Jurkat, Clone E6-1 (cell line): ENCODE data around the gene CRIP3.

Experiments used
- DNase-seq: peaks from one replicate; pipeline ENCODE4 v3.0.0-alpha.2; 2011; ENCODE audit warnings: low read depth, low spot score
- H3K4me3 ChIP-seq: 2 replicates; pipeline ENCODE4 v1.5.1; 2011; ENCODE audit warnings: mild to moderate bottlenecking, low read length, control low read depth, moderate library complexity

The CRIP3 gene

DNA sequence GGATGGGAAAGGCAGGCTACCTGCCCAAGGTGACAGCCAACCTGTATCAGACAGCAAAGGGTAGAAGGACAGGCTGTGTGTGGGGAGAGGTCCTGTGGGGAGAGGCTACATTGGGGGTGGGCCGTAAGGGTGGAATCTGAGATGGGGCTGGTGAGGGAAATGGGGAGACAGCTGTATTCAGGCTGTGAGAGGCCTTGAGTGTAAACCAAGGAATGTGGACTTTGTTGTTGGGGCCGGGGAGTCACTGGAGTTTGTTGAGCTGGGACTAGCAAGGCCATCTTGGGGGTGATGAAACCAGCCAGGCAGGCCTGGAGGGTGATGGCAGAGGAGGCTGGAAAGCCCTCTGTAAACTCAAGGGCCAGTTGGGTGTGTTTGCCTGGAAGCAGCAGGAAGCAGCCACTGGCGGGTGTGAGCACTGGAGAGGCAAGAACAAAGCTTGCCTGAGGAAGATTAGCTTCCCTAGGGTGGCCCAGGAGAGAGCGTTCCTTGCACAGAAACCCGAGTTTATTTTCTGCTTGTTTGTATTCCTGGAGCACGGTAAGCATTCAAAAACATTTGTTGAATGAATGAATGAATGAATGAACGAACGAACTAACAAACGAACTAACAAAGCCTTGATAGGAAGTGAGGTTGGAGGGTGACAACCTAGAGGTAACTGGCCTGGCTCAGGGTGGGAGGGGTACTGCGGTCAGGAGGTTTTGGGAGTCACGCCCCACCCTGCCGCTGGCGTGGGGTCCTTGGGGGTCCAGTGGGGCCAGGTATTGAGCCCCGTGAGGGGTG is 46.4 kb downstream of the CRIP3 start:
- no peak for DNase-seq
- H3K4me3 ChIP-seq = no peak overlapping the region

GRCh38 chr6:43261198-43261597 is 47.4 kb downstream of the CRIP3 start:
- H3K4me3 ChIP-seq = no peak overlapping the region
- no peak for DNase-seq

- DNase-seq = no peak
- H3K4me3 ChIP-seq = no peak overlapping the region
Measured at GRCh38 chr6:43260791-43261190, 47.8 kb downstream of the CRIP3 start.

DNA sequence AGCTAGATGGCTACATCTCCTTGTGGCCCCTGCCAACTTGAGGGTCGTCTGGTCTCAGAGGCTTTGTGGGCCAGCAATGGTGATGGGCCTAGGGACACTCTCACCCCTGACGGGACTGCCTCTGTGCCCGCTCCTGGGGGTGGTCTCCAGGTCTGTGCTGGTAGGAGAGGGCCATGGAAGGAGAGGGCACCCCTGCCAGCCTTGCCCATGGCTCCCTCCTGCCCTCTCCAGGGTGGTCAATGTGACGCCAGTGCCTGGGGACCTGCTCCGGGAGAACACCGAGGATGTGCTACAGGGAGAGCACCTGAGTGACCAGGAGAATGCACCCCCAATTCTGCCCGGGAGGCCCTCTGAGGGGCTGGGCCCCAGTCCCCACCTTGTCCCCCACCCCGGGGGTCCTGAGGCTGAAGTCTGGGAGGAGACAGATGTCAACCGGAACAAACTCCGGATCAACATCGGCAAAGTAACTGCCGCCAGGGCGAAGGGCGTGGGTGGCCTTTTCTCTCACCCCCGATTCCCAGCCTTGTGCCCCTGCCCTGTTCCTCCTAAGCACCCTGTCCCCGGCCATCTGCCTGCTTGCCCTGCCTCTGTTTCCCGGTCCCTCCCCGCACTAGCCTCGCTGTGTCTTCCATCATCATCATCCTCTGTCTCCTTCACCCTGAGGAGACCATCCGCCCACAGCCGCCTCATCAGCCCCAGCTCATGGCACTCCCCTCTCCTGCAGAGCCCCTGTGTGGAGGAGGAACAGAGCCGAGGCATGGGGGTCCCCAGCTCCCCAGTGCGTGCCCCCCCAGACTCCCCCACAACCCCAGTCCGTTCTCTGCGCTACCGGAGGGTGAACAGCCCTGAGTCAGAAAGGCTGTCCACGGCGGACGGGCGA is 49.6 kb downstream of the CRIP3 start:
- DNase-seq = no peak
- H3K4me3 ChIP-seq = no peak overlapping the region

- H3K4me3 ChIP-seq = no peak overlapping the region
- DNase-seq = no peak
Measured at GRCh38 chr6:43258180-43258579, 50.4 kb downstream of the CRIP3 start.

DNA sequence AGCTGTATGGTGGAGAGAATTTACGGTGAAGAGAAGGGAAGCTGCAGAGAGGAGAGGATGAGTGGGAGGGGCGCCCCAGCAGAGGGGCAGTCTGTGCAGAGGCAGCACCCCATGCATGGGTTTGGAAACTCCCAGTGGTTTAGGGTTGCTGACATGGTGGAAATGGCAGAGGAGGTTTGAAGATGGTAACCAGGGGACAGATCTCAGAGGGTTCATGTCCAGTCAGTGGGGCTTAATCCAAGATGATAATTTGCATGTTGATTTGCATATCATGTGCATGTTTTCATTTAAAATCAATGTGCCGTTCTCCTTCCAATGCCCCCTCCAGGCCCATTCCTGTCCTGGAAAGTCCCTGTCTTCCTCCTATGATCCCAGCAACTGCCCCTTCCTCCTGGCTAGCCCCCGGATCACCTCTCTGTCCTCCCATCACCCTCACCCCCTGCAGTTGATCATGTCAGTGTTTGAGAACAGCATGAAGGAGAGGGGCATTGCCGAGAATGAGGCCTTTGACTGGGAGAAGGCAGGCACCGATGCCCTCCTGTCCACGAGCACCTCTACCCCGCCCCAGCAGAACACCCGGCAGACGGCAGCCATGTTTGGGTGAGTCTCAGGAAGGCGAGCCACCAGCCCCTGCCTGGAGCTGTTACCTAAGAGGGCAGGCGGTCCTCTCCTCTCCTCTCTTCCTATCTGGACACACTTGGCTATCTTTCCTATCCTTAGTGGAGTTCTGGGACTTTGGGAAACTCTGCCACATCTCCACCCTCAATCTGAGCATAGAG is 51.1 kb downstream of the CRIP3 start:
- no peak for DNase-seq
- H3K4me3 ChIP-seq = no peak overlapping the region

- DNase-seq = no peak
- no peak overlapping the region for H3K4me3 ChIP-seq
Measured at GRCh38 chr6:43256670-43257366, 51.8 kb downstream of the CRIP3 start.
